ENCODE results near the gene PPP1R18.

DNA sequence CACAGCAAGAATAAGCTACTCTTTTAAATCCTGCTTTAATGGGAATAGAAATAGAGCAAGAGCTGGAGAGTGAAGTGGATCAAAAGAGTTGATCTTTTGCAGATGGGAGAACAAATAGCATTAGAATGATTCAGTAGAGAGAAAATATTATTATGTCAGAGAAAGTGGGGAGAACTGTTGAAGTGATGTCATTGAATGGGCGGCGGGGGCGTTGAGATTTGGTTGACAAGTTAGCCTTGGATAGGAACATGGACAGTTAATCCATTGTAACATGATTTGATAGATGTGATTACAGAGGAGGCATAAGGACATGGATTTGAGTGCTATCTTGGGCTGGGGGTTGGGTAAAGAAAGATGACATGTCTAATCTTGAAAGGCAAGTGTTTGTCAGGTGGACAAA, 50.6 kb downstream of the PPP1R18 start:
- TF ChIP-seq SP1 (IDR thresholded peaks at IDR 0.05) (no peak), FOXA1 (IDR thresholded peaks at IDR 0.05) (no peak), FOXM1 (IDR thresholded peaks at IDR 0.05; ENCODE audit: borderline replicate concordance) (no peak), NFRKB (IDR thresholded peaks at IDR 0.05) (no peak), TARDBP (IDR thresholded peaks at IDR 0.05) (no peak), ZNF384 (IDR thresholded peaks at IDR 0.05) (no peak), L3MBTL2 (conservative IDR thresholded peaks at IDR 0.05) (no peak), SUZ12 (IDR thresholded peaks at IDR 0.05) (no peak), CTBP1 (IDR thresholded peaks at IDR 0.05; ENCODE audit: borderline replicate concordance) (no peak), BHLHE40 (IDR thresholded peaks at IDR 0.05; ENCODE audit: borderline replicate concordance) (no peak), FOXK2 (IDR thresholded peaks at IDR 0.05) (no peak), LEF1 (IDR thresholded peaks at IDR 0.05; ENCODE audit: borderline replicate concordance) (no peak), ARNT (IDR thresholded peaks at IDR 0.05) (no peak)
- TF ChIP-seq, protein P1, sequence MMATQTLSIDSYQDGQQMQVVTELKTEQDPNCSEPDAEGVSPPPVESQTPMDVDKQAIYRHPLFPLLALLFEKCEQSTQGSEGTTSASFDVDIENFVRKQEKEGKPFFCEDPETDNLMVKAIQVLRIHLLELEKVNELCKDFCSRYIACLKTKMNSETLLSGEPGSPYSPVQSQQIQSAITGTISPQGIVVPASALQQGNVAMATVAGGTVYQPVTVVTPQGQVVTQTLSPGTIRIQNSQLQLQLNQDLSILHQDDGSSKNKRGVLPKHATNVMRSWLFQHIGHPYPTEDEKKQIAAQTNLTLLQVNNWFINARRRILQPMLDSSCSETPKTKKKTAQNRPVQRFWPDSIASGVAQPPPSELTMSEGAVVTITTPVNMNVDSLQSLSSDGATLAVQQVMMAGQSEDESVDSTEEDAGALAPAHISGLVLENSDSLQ (IDR thresholded peaks at IDR 0.05), result no peak

Data from HEK293T (cell line).